ENCODE data around the gene AGXT2.

DNA sequence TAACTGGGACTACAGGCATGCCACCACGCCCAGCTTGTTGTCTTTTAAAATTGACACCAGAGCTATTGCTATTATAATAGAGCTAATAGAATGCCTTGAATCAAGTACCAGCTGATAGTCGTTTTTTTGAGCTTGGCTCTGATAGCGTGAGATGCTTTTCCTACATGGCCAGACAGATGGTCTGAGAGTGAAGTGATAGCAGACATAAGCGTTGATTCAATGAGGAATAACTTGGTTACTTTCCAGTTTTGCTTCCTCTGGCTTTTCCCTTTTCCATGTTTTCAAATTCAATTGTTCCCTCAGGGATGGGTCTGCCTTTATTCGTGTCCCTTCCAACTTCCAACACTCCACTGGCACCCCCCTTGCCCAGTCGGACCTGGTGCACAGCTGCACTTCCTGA, 15.4 kb downstream of the AGXT2 start:
- TF ChIP-seq, protein P1, sequence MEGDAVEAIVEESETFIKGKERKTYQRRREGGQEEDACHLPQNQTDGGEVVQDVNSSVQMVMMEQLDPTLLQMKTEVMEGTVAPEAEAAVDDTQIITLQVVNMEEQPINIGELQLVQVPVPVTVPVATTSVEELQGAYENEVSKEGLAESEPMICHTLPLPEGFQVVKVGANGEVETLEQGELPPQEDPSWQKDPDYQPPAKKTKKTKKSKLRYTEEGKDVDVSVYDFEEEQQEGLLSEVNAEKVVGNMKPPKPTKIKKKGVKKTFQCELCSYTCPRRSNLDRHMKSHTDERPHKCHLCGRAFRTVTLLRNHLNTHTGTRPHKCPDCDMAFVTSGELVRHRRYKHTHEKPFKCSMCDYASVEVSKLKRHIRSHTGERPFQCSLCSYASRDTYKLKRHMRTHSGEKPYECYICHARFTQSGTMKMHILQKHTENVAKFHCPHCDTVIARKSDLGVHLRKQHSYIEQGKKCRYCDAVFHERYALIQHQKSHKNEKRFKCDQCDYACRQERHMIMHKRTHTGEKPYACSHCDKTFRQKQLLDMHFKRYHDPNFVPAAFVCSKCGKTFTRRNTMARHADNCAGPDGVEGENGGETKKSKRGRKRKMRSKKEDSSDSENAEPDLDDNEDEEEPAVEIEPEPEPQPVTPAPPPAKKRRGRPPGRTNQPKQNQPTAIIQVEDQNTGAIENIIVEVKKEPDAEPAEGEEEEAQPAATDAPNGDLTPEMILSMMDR (IDR thresholded peaks at IDR 0.05; ENCODE audit: low read depth, low read length, poor library complexity, severe bottlenecking) = no peak
- no peak for TF ChIP-seq EZH2phosphoT487 (IDR thresholded peaks at IDR 0.05; ENCODE audit: borderline replicate concordance, low read length)
